Subcutaneous abdominal adipose tissue (tissue), 5 donors: ENCODE results near the gene NUF2.
"Not testable (repeated sequence)": the region's sequence is repeated elsewhere in the genome, so short reads cannot be mapped to it uniquely, and the experiment has no call there.

Experiments
- H3K27ac ChIP-seq: one replicate; pipeline ENCODE4 v1.7.0; 2013; ENCODE audit warnings: low read depth, mild to moderate bottlenecking, inconsistent platforms, low read length, moderate library complexity
- H3K27me3 ChIP-seq, 5 donors: one replicate each; pipeline ENCODE4 v1.7.0; 2013; ENCODE audit warnings: low read length in 5 of 5, inconsistent platforms in 1 of 5; ENCODE audit not compliant: control insufficient read depth in 5 of 5, insufficient read depth in 4 of 5
- H3K36me3 ChIP-seq, 5 donors: one replicate each; pipeline ENCODE4 v1.7.0; 2013; ENCODE audit warnings: low read length in 5 of 5; ENCODE audit not compliant: control insufficient read depth in 5 of 5, insufficient read depth in 5 of 5
- H3K4me1 ChIP-seq, 5 donors: one replicate each; pipeline ENCODE4 v1.7.0; 2013; ENCODE audit warnings: low read length in 5 of 5, mild to moderate bottlenecking in 3 of 5, moderate library complexity in 1 of 5; ENCODE audit not compliant: control insufficient read depth in 5 of 5, insufficient read depth in 5 of 5
- H3K4me3 ChIP-seq, 5 donors: one replicate each; pipeline ENCODE4 v1.7.0; 2013; ENCODE audit warnings: low read length in 5 of 5, low read depth in 1 of 5
- H3K9ac ChIP-seq, 5 donors: one replicate each; pipeline ENCODE4 v1.7.0; 2013; ENCODE audit warnings: low read length in 5 of 5, mild to moderate bottlenecking in 4 of 5, moderate library complexity in 3 of 5
- H3K9me3 ChIP-seq, 5 donors: one replicate each; pipeline ENCODE4 v1.7.0; 2013; ENCODE audit warnings: low read length in 5 of 5; ENCODE audit not compliant: control insufficient read depth in 5 of 5
- donor health status: healthy.
- donor health status: healthy.
- donor health status: healthy.
- donor health status: healthy.
- donor health status: healthy.

The NUF2 gene

DNA sequence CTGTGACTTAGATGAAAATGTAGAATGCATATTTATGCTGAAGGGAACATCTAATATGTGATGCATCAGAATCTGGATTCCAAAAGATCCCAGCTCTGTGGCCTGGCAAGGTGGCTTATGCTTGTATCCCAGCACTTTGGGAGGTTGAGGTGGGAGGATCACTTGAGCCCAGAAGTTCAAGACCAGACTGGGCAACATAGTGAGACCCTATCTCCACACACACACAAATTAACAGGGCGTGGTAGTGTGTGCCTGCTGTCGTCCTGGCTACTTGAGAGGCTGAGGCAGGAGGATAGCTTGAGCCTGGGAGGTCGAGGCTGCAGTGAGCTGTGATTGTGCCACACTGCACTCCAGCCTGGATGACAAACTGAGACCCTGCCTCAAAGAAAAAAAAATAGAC, 1.6 kb downstream of the NUF2 start:
- peaks cover 3 to 20% (median 17%) of the 10 kb centered on the region in 5 donors for H3K4me1 ChIP-seq
- H3K36me3 ChIP-seq, H3K27me3 ChIP-seq, H3K27ac ChIP-seq, H3K9me3 ChIP-seq, H3K9ac ChIP-seq, H3K4me3 ChIP-seq: not testable (repeated sequence)

DNA sequence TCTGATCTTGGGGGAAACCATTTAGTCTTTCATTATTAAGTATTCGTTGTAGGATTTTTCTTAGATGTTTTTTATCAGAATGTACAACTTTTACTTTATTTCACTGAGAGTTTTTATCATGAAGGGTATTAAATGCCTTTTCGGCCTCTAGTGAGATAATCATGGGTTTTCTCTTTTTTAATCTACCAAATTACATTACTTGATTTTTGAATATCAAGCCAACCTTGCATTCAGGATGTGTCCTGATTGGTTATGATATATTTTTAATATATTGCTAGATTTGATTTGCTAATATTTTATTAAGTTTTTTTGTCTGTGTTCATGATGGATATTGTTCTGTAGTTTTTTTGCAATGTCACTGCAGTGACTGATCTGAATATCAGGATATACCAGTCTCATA, 9.4 kb downstream of the NUF2 start:
- no peaks in the 10 kb centered on the region for H3K36me3 ChIP-seq
- peaks cover 0 to 6% (median 0%) of the 10 kb centered on the region in 5 donors for H3K9me3 ChIP-seq
- no peak overlapping the region for H3K4me3 ChIP-seq
- no peaks in the 10 kb centered on the region for H3K27me3 ChIP-seq
- no peak overlapping the region for H3K9ac ChIP-seq
- no peak overlapping the region for H3K27ac ChIP-seq
- no peaks in the 10 kb centered on the region for H3K4me1 ChIP-seq

DNA sequence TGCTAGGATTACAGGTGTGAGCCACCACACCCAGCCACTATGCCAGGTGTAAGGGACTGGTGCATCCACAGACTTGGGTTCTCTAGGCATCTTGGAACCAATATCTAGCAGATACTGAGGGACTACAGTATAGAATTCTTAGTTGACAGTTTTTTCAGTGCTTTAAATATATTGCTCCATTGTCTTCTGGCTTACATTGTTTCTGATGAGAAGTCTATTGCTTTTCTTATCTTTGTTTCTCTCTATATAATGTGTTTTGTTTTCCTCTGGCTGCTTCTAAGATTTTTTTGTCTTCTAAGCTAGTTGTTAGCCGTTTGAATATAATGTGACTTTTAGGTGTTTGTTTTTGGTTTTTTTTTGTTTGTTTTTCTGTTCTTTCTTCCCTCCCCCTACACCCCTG, 13.5 kb downstream of the NUF2 start:
- no peak overlapping the region for H3K9ac ChIP-seq
- H3K4me1 ChIP-seq: no peaks in the 10 kb centered on the region
- no peaks in the 10 kb centered on the region for H3K36me3 ChIP-seq
- no peak overlapping the region for H3K4me3 ChIP-seq
- peaks cover 0 to 6% (median 0%) of the 10 kb centered on the region in 5 donors for H3K9me3 ChIP-seq
- no peaks in the 10 kb centered on the region for H3K27me3 ChIP-seq
- H3K27ac ChIP-seq: no peak overlapping the region

DNA sequence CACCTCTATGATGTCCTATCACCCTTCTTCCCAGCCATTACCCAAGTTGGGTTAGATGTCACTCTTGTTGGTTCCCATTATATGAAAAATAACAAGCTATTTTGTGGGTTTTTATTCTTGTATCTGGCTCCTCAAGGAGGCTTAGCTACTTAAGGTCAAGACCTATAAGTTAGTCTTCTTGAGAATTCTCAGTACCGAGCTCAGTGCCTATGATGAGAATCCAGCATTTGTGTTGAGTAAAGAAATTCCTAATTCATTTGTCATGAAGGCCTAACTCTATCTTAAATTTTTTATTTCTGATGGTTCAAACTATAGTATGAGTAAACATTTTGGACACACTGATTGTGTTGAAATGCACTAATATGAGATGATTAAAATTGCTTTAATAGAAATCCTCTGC, 15.9 kb downstream of the NUF2 start:
- Histone ChIP-seq H3K9me3 (no peaks in the 10 kb centered on the region), H3K4me3 (no peak overlapping the region), H3K27ac (no peak overlapping the region), H3K36me3 (no peaks in the 10 kb centered on the region), H3K9ac (no peak overlapping the region), H3K27me3 (no peaks in the 10 kb centered on the region), H3K4me1 (no peaks in the 10 kb centered on the region)

DNA sequence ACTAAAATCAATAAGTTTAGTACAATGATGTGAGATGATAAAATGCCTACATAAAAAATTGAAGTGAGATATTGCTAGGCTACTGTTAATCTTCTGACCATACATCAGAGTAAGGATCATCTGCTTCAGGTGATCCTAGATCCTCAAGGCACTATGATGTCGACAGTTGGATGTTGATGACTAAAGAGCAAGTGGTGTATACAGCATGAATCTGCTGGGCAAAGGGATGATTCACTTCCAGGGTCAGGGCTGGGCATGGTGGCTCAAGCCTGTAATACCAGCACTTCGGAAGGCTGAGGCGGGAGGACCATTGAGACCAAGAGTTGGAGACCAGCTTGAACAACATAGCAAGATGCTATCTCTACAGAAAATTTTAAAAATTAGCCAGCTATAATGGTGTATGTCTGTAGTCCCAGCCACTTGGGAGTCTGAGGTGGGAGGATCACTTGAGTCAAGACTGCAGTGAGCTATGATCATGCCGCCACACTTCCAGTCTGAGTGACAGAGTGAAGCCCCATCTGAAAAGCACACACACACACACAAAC, 24.6 kb downstream of the NUF2 start:
- Histone ChIP-seq H3K27me3 (no peaks in the 10 kb centered on the region), H3K4me3 (no peak overlapping the region), H3K36me3 (no peaks in the 10 kb centered on the region), H3K9me3 (no peaks in the 10 kb centered on the region), H3K9ac (no peak overlapping the region), H3K27ac (no peak overlapping the region), H3K4me1 (no peaks in the 10 kb centered on the region)

DNA sequence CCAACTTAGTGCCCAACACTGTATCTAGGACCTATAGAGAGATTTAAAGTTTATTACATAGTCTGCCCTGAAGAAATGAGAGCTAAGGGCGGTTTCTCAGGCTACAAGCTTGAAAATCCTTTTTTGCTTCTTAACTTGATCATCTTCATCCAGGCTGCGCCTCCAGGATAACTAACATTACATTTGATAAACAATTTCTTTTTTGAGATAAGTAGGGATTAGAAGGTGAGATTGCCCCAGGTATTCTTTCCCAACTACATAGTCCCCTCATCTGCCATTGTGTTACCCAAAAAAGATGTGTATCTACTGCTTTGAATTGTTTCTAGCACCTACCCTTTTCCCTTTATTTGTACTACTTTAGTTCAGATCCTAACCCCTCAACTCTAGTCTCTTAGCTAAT, 25.4 kb downstream of the NUF2 start:
- Histone ChIP-seq H3K4me3 (no peak overlapping the region), H3K4me1 (no peaks in the 10 kb centered on the region), H3K27me3 (no peaks in the 10 kb centered on the region), H3K27ac (no peak overlapping the region), H3K36me3 (no peaks in the 10 kb centered on the region), H3K9me3 (no peaks in the 10 kb centered on the region), H3K9ac (no peak overlapping the region)

DNA sequence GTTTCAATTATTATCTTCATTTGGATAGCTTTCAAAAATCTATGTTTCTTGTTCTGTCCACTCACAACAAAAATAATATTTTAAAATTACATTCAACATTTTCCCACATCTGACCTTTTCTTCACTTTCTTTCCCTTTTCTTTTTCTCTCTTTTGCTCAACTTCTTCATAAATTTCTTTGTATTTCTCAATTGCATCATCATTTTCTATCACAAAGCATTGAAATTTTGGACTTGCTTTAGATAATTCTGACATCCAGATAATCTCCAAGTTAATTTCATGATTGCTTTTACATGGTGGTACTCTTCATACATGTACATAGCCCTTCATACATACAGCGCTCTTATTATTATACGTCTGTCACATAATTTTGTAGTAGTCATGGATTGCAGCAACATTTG, 30.2 kb downstream of the NUF2 start:
- no peaks in the 10 kb centered on the region for H3K36me3 ChIP-seq

DNA sequence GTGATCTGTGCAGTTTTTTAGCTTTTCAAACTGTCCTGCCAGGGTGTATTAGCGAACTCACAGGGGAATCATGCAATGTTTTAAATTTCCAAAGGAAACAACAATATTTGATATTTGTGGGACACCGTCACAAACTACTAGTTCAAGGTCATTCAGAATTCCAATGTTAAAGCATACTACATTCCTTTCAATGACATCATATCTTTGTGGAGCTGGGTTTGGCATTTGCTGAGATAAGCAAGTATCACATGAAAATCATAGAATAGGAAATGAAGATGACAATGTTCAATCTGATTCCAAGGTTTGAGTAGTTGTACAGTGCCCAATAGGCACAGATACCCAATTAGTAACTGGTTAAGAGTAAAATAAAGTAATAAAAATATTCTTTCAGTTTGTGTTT, 35.6 kb downstream of the NUF2 start:
- Histone ChIP-seq H3K27me3 (no peaks in the 10 kb centered on the region), H3K9ac (no peak overlapping the region), H3K27ac (no peak overlapping the region), H3K4me3 (no peak overlapping the region), H3K4me1 (no peaks in the 10 kb centered on the region), H3K36me3 (no peaks in the 10 kb centered on the region), H3K9me3 (no peaks in the 10 kb centered on the region)

More for the DNA sequence above, 30.2 kb downstream of the NUF2 start:
- H3K4me3 ChIP-seq: no peak overlapping the region
- no peaks in the 10 kb centered on the region for H3K9me3 ChIP-seq
- H3K4me1 ChIP-seq: no peaks in the 10 kb centered on the region
- no peak overlapping the region for H3K27ac ChIP-seq
- no peak overlapping the region for H3K9ac ChIP-seq
- no peaks in the 10 kb centered on the region for H3K27me3 ChIP-seq

DNA sequence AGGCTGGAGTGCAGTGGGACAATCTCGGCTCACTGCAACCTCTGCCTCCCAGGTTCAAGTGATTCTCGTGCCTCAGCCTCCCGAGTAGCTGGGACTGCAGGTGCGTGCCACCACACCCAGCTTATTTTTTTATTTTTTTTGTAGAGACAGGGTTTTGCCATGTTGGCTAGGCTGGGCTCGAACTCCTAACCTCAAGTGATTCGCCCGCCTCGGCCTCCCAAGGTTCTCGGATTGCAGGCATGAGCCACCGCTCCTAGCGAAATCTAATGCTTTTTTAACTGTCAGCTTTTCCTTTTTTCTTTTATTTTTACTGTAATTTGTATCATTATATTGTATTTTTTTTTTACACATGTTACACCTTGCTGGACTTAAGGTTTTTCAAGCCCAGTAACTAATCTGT, 36.4 kb downstream of the NUF2 start:
- not testable (repeated sequence) for H3K27ac ChIP-seq, H3K4me3 ChIP-seq, H3K36me3 ChIP-seq, H3K9me3 ChIP-seq, H3K27me3 ChIP-seq, H3K4me1 ChIP-seq, H3K9ac ChIP-seq

DNA sequence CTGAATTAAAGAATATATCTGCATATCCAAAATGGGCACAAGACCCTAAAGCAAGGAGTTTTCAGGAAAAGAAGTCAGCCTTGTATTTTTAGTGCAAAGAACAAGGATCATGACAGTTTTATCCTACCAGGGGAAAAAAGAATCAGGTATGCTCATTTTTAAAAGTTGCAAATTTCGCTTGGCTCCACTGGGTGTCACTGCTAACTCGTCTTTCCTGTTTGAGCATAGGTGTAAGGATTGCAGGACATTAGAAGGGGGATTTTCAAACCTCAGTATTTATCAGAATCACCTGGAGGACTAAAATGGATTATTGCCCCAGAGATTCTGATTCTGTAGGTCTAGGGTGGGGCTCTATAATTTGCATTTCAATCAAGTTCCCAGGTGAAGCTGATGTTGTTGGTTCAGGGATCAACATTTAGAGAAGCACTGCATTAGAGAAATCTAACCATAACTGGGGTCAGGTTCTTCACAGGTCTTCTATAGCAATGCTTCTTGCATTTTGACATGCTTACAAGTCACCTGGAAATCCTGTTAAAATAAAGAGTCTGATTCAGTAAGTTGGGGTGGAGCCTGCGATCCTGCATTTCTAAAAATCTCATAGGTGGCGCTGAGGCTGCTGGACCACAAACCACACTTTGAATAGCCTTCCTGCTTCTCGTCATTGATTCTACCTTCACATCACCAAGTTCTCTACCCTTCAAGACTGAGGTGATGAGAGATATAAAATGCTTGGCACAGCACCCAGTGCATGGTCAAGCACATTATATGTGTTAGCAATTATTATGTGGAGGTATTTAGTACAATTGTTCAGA, 39.6 kb downstream of the NUF2 start:
- Histone ChIP-seq H3K4me1 (no peaks in the 10 kb centered on the region), H3K9ac (no peak overlapping the region), H3K27me3 (no peaks in the 10 kb centered on the region), H3K36me3 (no peaks in the 10 kb centered on the region), H3K27ac (no peak overlapping the region), H3K4me3 (no peak overlapping the region), H3K9me3 (no peaks in the 10 kb centered on the region)
